Left ventricle myocardium inferior (tissue), 1 donor: ENCODE measurements around the gene LNP1. TPM values are rescaled to one million over a fixed set of nuclear protein-coding genes. Genes with fewer than 3 reads are reported as not detected.
"Not testable (repeated sequence)": the region's sequence is repeated elsewhere in the genome, so short reads cannot be mapped to it uniquely, and the experiment has no call there.

Experiments used
- DNase-seq: peaks from one replicate; pipeline ENCODE4 v3.0.0-alpha.2; 2020
- H3K27ac ChIP-seq: fragments of 200-600 bp; replicated peaks from 2 replicates; pipeline ENCODE4 v1.8.0; 2021
- H3K27me3 ChIP-seq: fragments of 200-600 bp; 2 replicates; pipeline ENCODE4 v1.8.0; 2021; ENCODE audit warnings: low read depth
- H3K36me3 ChIP-seq: fragments of 200-600 bp; 2 replicates; pipeline ENCODE4 v1.8.0; 2021
- H3K4me1 ChIP-seq: fragments of 200-600 bp; 2 replicates; pipeline ENCODE4 v1.8.0; 2021
- H3K4me3 ChIP-seq: fragments of 200-600 bp; 2 replicates; pipeline ENCODE4 v1.8.0; 2021; ENCODE audit warnings: mild to moderate bottlenecking, moderate library complexity
- H3K9me3 ChIP-seq: fragments of 200-600 bp; replicated peaks from 2 replicates; pipeline ENCODE4 v1.8.0; 2021
- intact Hi-C: fragments of 100-400 bp; cut with micrococcal nuclease; formaldehyde crosslinking; loops from one replicate; pipeline ENCODE4 v1.11.0; 2022
- long read RNA-seq: library from polyadenylated mRNA; unstranded; transcript quantifications from one replicate; pipeline ENCODE4 v2.0.0, GENCODE V29; 2021
- total RNA-seq: library from RNA; stranded (reverse); fragmentation: NEBNext Ultra II Directional; extraction: Animal tissue kit (Norgen Biotek cat#: 25700); gene quantifications from one replicate; pipeline ENCODE4 v1.2.1, GENCODE V29; 2021
- TF ChIP-seq, protein P1 (sequence below): fragments of 200-600 bp; IDR thresholded peaks from 2 replicates; pipeline ENCODE4 v1.8.0; 2021; ENCODE audit warnings: antibody characterized with exemption, mild to moderate bottlenecking, borderline replicate concordance
- donor health status: DM: no; HTN: yes; CAD: no; lungs with severe emphysema.

Gene LNP1, protein sequence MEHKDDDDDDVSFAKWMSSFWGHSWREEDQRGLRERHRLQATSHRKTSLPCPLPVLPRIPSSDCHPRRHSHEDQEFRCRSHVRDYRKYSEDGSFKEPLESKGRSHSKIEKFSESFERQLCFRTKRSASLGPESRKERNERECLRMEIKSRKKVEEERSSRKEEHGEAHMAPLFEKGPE
- total RNA-seq = 4.2 TPM
- long read RNA-seq, partial matches to known transcripts = 0 of 3 reads
- long read RNA-seq, other reads (novel, unspliced or antisense) = 1 of 3 reads

DNA sequence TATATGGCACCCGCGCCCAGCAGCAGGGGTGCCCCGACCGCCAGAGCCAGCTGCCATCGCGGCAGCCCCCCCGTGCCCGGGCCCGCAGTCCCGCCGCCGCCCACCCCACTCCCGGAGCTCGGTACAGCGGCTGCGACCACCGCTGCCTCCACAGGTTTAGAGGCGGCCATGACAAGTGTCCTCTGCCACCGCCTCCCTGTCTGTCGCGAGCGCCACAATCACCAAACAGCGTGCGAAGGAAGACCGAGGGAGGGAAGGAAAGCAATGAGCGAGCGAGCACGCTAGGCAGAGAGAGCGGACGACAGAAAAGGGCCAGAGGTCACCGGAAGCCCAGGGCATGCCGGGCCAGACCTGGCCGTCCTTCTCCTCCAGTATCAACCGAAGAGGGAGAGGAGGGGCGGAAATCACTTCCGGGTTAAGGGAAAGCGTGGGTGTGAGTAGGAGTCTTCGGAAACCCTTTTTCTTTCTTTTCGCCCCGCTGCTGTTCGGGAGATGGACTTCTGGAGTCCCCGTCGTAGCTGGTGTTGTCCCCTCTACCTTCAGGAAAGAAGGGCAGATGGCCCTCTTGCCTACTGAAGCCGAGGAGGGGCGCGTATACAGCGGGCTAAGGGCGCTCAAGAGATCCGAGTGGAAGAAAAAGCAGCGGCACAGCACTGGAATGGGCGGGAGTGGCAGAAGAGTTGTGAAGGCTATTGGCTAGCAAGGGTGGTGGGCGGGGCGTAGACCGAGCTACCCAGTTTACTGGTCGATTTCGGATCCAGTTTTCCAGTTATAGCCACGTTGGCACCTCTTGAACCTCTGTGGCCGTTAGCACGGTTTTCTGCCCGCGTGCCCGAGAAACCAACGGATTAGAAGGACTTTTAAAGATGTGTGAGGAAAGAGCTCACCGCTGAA, at the start of gene LNP1, which contains the start of gene TOMM70:
Gene LNP1, plus strand, starts transcription at position 760 of the 894 bp plus-strand sequence. CDS start 28,191 bp downstream, outside the sequence.
Gene TOMM70, minus strand, starts transcription at position 310 of the 894 bp plus-strand sequence. Its CDS starts 140 bp downstream, at position 170.
- TF ChIP-seq, protein P1, sequence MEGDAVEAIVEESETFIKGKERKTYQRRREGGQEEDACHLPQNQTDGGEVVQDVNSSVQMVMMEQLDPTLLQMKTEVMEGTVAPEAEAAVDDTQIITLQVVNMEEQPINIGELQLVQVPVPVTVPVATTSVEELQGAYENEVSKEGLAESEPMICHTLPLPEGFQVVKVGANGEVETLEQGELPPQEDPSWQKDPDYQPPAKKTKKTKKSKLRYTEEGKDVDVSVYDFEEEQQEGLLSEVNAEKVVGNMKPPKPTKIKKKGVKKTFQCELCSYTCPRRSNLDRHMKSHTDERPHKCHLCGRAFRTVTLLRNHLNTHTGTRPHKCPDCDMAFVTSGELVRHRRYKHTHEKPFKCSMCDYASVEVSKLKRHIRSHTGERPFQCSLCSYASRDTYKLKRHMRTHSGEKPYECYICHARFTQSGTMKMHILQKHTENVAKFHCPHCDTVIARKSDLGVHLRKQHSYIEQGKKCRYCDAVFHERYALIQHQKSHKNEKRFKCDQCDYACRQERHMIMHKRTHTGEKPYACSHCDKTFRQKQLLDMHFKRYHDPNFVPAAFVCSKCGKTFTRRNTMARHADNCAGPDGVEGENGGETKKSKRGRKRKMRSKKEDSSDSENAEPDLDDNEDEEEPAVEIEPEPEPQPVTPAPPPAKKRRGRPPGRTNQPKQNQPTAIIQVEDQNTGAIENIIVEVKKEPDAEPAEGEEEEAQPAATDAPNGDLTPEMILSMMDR = no peak
- Histone ChIP-seq H3K36me3 (no peaks in the 10 kb centered on the region), H3K4me3 (peak within 1 kb of the TSS; percentile 99), H3K27me3 (no peaks in the 10 kb centered on the region), H3K4me1 (peaks cover 72% of the 10 kb centered on the region), H3K9me3 (no peaks in the 10 kb centered on the region), H3K27ac (peak within 1 kb of the TSS; percentile 97)
- peak; percentile 99 for DNase-seq
- intact Hi-C loops = no loop called here

DNA sequence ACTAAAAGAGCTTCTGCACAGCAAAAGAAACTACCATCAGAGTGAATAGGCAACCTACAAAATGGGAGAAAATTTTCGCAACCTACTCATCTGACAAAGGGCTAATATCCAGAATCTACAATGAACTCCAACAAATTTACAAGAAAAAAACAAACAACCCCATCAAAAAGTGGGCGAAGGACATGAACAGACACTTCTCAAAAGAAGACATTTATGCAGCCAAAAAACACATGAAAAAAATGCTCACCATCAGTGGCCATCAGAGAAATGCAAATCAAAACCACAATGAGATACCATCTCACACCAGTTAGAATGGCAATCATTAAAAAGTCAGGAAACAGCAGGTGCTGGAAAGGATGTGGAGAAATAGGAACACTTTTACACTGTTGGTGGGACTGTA, 49.6 kb upstream of the LNP1 start:
- H3K4me1 ChIP-seq, DNase-seq, H3K9me3 ChIP-seq, H3K27ac ChIP-seq, intact Hi-C loops, H3K4me3 ChIP-seq, H3K27me3 ChIP-seq: not testable (repeated sequence)
- peaks cover 85% of the 10 kb centered on the region for H3K36me3 ChIP-seq

DNA sequence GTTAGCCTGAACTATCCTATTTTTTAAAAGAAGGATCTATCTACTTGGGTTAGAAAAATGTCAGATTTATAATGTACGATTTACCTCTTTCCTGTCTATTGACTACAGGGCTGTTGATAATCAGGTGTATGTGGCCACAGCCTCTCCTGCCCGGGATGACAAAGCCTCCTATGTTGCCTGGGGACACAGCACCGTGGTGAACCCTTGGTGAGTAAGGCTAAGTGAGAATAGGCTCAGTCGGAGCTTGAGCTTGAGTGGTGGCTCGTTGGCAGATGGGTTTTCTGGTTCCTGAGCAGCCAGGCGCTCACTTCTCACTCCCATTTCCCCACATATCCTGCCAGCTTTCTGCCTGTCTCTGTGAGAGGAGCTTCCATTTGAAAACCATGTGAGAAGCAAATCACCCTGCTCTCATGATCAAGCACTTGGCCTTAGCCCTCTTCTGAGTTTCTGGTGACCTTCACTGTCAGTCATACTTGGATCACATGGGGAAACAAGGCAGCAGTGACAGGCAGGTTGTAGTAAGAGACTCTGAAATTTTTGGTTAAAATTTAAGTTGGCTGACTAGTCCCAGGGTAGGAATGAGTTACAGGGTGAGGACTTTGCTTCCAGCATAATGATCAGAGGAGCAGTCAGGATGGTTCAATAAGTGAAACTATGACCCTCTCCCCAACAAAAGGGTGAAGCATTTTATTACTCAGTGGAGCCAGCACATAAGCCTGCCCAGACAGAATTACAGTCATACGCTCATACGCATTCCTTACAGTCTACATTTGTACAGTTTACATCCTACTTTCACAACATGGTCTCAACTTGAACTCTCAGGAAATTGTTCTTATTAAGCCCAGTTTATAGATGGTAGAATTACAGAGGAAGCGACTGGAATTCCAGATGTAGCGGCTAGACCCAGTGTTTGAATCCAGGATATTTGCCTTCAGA, 48.8 kb upstream of the LNP1 start:
- intact Hi-C loops = no loop called here
- Histone ChIP-seq H3K4me3 (no peak overlapping the region), H3K9me3 (no peaks in the 10 kb centered on the region), H3K27ac (peak overlapping the region; percentile 44), H3K36me3 (peaks cover 85% of the 10 kb centered on the region), H3K27me3 (no peaks in the 10 kb centered on the region), H3K4me1 (peaks cover 9% of the 10 kb centered on the region)
- TF ChIP-seq, protein P1 = no peak
- no peak for DNase-seq

DNA sequence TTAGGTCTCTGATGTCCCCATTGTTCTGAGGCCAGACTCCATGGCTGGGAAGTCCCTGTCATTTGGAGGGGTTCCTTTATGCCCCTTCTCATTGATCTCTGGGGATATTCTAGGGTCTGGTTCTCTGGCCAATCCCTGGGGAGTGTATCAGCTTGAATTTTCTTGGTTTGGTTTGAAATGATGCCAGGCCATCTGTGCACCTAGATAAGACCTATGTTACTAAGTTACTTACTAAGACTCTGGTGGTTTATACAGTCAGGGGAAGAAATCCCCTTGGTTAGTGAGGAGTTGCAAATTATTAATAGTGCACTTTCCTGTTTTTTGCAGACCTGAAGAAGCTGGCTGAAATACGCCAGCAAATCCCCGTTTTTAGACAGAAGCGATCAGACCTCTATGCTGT, 46.5 kb upstream of the LNP1 start:
- DNase-seq = no peak
- peaks cover 62% of the 10 kb centered on the region for H3K36me3 ChIP-seq
- H3K9me3 ChIP-seq = no peaks in the 10 kb centered on the region
- peaks cover 9% of the 10 kb centered on the region for H3K4me1 ChIP-seq
- H3K4me3 ChIP-seq = no peak overlapping the region
- H3K27ac ChIP-seq = no peak overlapping the region
- no peaks in the 10 kb centered on the region for H3K27me3 ChIP-seq
- intact Hi-C loops = no loop called here
- TF ChIP-seq, protein P1 = no peak

DNA sequence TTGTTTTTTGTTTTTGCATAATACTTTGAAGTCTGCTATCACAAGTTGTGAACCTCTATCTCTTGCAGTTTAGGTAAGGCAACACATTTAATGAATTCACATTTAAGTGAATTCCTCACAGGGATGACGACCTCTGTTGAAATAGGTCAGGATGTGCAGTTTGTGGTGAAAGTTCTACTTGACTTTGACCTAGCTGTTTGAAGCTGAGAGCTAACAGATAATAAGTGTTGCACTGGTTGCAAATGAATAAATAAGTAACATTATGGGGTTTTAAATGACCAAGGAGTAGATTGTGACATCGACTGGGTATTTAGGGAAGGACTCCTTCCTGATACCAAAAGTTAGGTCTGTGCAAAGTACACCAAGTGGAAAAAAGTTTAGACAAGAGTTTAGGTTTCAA, 42.9 kb upstream of the LNP1 start:
- intact Hi-C loops = no loop called here
- H3K36me3 ChIP-seq = peaks cover 66% of the 10 kb centered on the region
- H3K27me3 ChIP-seq = no peaks in the 10 kb centered on the region

More for the DNA sequence above, 42.9 kb upstream of the LNP1 start:
- TF ChIP-seq, protein P1 = no peak
- Histone ChIP-seq H3K4me1 (no peaks in the 10 kb centered on the region), H3K4me3 (no peak overlapping the region), H3K27ac (no peak overlapping the region), H3K9me3 (peaks cover 9% of the 10 kb centered on the region)
- DNase-seq = no peak
